K562 (cell line): Measurements from ENCODE around the gene EML2. TPM values are rescaled to one million over a fixed set of nuclear protein-coding genes. Genes with fewer than 3 reads are reported as not detected.
A peak's percentile ranks its signal among the peaks of the same experiment; 100 is the strongest.

Source experiments
- ATF2 ChIP-seq: sonication (generic); formaldehyde crosslinking; IDR thresholded peaks from 2 replicates; pipeline ENCODE4 v1.8.1; 2022; ENCODE audit warnings: missing genetic modification reagents
- DACH1 ChIP-seq: fragments of 450-650 bp; IDR thresholded peaks from 2 replicates; pipeline ENCODE4 v1.6.1; 2018; ENCODE audit not compliant: partially characterized antibody
- DLX4 ChIP-seq: fragments of 250-450 bp; sonication (Bioruptor Pico); IDR thresholded peaks from 2 replicates; pipeline ENCODE4 v1.6.1; 2021; ENCODE audit warnings: mild to moderate bottlenecking
- E2F5 ChIP-seq: sonication (generic); formaldehyde crosslinking; IDR thresholded peaks from 2 replicates; pipeline ENCODE4 v1.8.0; 2022; ENCODE audit warnings: mild to moderate bottlenecking, missing genetic modification reagents
- GABPA ChIP-seq: fragments of 200-800 bp; sonication (Bioruptor generic); conservative IDR thresholded peaks from 2 replicates; pipeline ENCODE4 v1.6.1; 2016; ENCODE audit warnings: low read depth, missing genetic modification characterization, missing compliant biosample characterization
- HBP1 ChIP-seq: fragments of 450-650 bp; formaldehyde crosslinking; IDR thresholded peaks from 2 replicates; pipeline ENCODE4 v1.4.0; 2022; ENCODE audit warnings: missing genetic modification characterization
- HES1 ChIP-seq: fragments of 450-650 bp; IDR thresholded peaks from 2 replicates; pipeline ENCODE4 v1.6.1; 2016; ENCODE audit warnings: low read depth, mild to moderate bottlenecking, moderate library complexity
- HMGXB4 ChIP-seq: sonication (generic); formaldehyde crosslinking; IDR thresholded peaks from 2 replicates; pipeline ENCODE4 v1.8.1; 2023; ENCODE audit warnings: mild to moderate bottlenecking, missing genetic modification reagents
- IFI16 ChIP-seq: fragments of 250-450 bp; sonication (Bioruptor Pico); IDR thresholded peaks from 2 replicates; pipeline ENCODE4 v2.1.2; 2022; ENCODE audit warnings: mild to moderate bottlenecking, inconsistent platforms
- MAFG ChIP-seq: fragments of 450-650 bp; conservative IDR thresholded peaks from 2 replicates; pipeline ENCODE4 v1.6.1; 2016; ENCODE audit warnings: missing genetic modification characterization, missing compliant biosample characterization
- MECOM ChIP-seq: fragments of 250-450 bp; sonication (Bioruptor Pico); IDR thresholded peaks from 2 replicates; pipeline ENCODE4 v1.8.0; 2022; ENCODE audit warnings: inconsistent platforms
- NEUROD1 ChIP-seq: fragments of 150-350 bp; IDR thresholded peaks from 2 replicates; pipeline ENCODE4 v1.6.1; 2014; ENCODE audit warnings: borderline replicate concordance, low read length, low read depth; ENCODE audit not compliant: partially characterized antibody
- RFX1 ChIP-seq: fragments of 450-650 bp; IDR thresholded peaks from 2 replicates; pipeline ENCODE4 v1.6.1; 2016; ENCODE audit warnings: mild to moderate bottlenecking, moderate library complexity
- SREBF2 ChIP-seq: sonication (generic); formaldehyde crosslinking; IDR thresholded peaks from 2 replicates; pipeline ENCODE4 v1.4.0; 2020; ENCODE audit warnings: mild to moderate bottlenecking, missing genetic modification reagents
- USF1 ChIP-seq: sonication (generic); formaldehyde crosslinking; IDR thresholded peaks from 2 replicates; pipeline ENCODE4 v1.9.0; 2022; ENCODE audit warnings: mild to moderate bottlenecking, missing genetic modification reagents
- ZBTB43 ChIP-seq: sonication (generic); formaldehyde crosslinking; IDR thresholded peaks from 2 replicates; pipeline ENCODE4 v1.8.0; 2023; ENCODE audit warnings: mild to moderate bottlenecking, missing genetic modification reagents
- ZBTB7A ChIP-seq: IDR thresholded peaks from 2 replicates; pipeline ENCODE4 v1.6.1; 2011; ENCODE audit warnings: low read depth, mild to moderate bottlenecking, low read length, moderate library complexity, borderline replicate concordance; ENCODE audit not compliant: control insufficient read depth
- ZNF253 ChIP-seq: fragments of 250-450 bp; sonication (Bioruptor Pico); conservative IDR thresholded peaks from 2 replicates; pipeline ENCODE4 v1.6.1; 2021; ENCODE audit warnings: mild to moderate bottlenecking
- ZNF311 ChIP-seq: fragments of 250-450 bp; sonication (Bioruptor Pico); IDR thresholded peaks from 2 replicates; pipeline ENCODE4 v1.4.0; 2020; ENCODE audit warnings: mild to moderate bottlenecking, moderate library complexity
- polyA plus RNA-seq, 8 experiments: library from polyadenylated mRNA; depleted of rRNA in 4 of 8; stranded (reverse) in 5 of 8; unstranded in 3 of 8; fragments of >200 nt; fragmentation: Nextera tagmentation in 2 of 8; fragmentation: Illumina TruSeq in 1 of 8; extraction: Ambion mirVana in 2 of 8; extraction: Trizol in 1 of 8; gene quantifications; 2 replicates each; pipeline versions ENCODE4 v1.2.1 to v1.2.3, GENCODE V29; 2011 to 2014; ENCODE audit warnings: inconsistent platforms in 1 of 8, missing spikeins in 1 of 8
- total RNA-seq, 7 experiments: library from RNA; depleted of rRNA in 6 of 7; stranded (reverse); fragments of >200 nt in 6 of 7; fragmentation: Illumina TruSeq in 2 of 7; extraction: Trizol in 2 of 7; gene quantifications; 2 replicates each; pipeline versions ENCODE4 v1.2.1 to v1.2.3, GENCODE V29; 2011 to 2021; ENCODE audit warnings: low replicate concordance in 1 of 7

EML2 gene
- total and polyA plus RNA-seq, 9 of the 15 experiments (the other 6 are each of a cell fraction or from before 2014, with no cell fraction given) = 2.6 to 69.6 (median 24.8) TPM

GRCh38 chr19:45670670-45671453 is 31.7 kb upstream of the EML2 start (continued):
- TF ChIP-seq ZBTB43 (no peak), MECOM (no peak), ATF2 (CRISPR knock-in tag) (no peak), HES1 (no peak), MAFG (tag) (no peak), NEUROD1 (no peak), ZNF253 (CRISPR knock-in tag) (no peak), DACH1 (no peak), USF1 (no peak), SREBF2 (no peak), HMGXB4 (no peak), ZBTB7A (peak; percentile 49; the same call in 1 of the 2 replicates), DLX4 (CRISPR knock-in tag) (no peak), E2F5 (CRISPR knock-in tag) (no peak), HBP1 (CRISPR knock-in tag) (no peak), GABPA (tag) (no peak), RFX1 (no peak), ZNF311 (CRISPR knock-in tag) (no peak), IFI16 (CRISPR knock-in tag) (no peak)
